Stimulated activated CD4-positive, alpha-beta T cell treated with anti-CD3 and anti-CD28 coated beads, TNF-alpha, amount 100 ng/mL, for 48 hours (primary cell): ENCODE results near the gene SMIM15.

Experiments used
- DNase-seq, 3 donors: peaks; one replicate each; pipeline ENCODE4 v3.0.0-alpha.2; 2020; ENCODE audit warnings: low read depth in 3 of 3

SMIM15 gene

DNA sequence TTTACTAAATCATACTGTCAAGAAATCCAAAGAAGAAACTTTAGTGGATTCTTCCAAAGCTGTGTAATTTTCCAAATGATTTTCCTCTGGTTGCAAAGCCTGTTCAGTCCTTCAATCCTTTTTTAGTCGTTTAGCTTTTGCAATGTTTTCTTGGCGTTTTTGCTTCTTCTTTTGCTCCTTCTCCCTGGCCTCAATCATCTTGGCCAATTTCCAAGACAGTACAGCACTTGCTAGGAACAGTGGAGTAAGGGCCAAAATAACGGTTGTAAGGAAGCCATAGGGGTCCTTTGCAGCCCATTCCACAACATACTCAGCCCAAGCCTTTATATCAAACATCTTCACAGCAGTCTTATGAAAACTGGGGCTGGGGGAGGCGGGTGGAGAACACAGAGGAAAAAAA is 2.4 kb downstream of the SMIM15 start:
- DNase-seq, result no peak

DNA sequence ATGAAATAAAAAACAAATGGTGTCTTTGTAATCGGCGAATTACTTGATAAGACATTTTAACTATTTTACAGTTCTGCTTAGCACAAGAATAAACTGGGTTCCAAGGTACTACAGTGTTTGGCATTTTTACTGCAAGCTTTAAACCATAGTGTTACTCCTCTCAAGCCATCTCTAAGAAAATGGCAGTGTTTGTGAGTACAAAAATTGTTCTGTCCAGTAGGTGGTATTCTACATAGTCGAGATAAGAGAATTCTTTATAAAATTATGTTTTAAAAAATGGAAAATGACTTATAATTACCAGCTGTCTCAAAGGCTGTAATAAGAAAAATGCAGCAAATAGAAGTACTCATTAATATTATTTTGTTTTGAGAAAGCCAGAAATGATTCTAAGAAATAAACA is 3.2 kb downstream of the SMIM15 start:
- no peak for DNase-seq

DNA sequence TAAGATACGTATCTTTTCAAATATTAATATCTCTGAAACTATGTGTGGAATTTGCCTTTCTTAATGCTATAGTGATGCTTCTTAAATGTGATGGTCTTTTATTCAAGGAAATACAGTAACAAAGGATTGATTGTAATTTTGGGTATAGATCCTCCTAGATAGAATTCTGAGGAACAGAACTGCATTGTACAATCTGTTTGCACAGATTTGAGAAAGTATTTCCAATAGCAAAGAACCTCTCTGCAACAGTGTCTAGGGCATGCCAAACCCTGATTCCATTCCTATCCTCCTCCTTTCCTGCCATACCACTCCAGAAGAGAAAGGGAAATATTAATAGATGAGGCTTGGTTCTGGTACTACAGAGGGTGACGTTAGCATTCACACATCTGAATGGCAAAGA is 10.4 kb downstream of the SMIM15 start:
- DNase-seq, result no peak

DNA sequence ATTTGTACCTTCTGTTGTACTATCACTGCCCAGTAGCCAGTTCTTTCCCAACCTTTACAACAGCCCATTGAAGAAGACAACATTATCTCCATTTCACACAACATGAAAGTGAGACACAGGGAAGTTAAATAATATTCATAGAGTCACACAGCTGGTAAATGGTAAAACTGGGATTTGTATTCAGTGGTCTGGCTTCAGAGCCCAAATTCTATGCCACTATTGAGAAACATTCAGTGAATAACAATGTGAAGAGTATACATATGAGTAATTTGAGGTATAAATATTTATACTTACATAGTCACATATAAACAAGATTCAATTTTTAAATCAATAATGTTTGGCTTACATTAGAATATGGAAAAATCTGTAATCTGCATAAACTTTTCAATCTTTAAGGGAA is 13.8 kb downstream of the SMIM15 start:
- DNase-seq, result no peak

- DNase-seq, result no peak
Observed at GRCh38 chr5:61142811-61143210, 19.5 kb downstream of the SMIM15 start.

DNA sequence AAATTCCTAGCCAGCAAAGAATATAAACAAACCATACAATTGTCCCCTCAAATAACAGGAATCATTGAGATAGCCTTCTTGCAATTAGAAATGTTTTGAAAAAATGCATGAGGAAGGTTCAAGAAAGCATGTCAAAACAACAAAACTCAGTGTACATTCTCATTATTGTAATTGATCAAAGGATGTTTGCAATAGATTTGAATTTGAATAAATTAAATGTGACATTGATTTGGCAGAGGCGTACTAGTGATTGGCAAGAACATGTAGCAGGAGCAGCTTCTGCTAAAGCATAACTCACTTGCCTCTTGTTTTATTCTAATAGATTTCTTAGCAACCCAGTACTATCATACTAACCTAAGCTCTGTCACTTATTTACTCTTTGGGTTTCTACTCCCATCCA is 19.9 kb downstream of the SMIM15 start:
- DNase-seq, result no peak

DNA sequence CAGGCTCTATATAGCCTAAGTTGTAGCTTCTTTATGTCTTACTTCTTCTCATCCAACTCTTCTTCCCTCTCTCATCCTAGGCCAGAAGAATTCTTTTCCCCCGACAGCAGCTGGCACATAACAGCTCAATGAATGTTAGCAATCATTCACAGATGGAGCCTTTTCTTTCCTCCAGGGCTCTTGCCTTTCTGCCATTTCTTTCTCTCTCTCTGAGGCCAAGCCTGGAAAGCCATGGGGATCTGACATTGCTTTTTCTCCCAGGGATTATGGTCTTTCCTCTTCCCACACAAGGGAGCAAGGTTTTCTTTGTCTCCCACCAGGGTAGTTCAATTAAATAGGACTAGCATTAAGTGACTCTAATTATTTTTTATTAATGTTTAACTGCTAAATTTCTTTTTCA is 20.5 kb downstream of the SMIM15 start:
- DNase-seq, result no peak

GRCh38 chr5:61139931-61140330 is 22.3 kb downstream of the SMIM15 start:
- no peak for DNase-seq

DNA sequence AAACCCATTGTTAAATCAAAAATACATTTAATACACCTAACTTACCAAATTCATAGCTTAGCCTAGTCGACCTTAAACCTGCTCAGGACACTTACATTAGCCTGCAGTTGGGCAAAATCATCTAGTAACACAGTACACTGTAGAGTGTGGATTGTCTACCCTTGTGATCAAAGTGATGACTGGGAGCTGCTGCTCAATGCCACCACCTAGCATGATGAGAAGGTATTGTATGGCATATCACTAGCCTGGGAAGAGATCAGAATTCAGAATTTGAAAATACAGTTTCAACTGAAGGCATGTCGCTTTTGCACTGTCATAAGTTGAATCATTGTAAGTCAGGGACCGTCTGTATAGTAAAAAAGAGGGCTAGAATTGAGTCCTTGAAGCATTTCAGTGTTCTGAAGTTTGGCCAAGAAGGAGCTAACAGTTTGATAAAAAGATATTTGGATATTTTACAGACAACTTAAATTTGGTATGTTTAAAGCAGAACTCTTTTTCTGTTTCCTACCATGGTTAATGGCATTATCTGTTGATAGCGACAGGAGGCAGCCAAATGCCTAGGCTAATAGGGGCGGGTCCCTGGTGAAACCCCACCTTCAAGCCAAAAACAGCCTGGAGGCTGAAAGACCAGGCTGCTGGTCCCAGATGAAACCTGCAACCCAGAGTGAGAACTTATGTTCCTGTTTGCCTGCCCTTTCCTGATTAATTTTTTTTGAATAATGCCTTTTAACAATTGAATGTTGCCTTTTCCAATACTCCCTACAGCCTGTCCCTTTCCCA is 23.0 kb downstream of the SMIM15 start:
- DNase-seq, result no peak

DNA sequence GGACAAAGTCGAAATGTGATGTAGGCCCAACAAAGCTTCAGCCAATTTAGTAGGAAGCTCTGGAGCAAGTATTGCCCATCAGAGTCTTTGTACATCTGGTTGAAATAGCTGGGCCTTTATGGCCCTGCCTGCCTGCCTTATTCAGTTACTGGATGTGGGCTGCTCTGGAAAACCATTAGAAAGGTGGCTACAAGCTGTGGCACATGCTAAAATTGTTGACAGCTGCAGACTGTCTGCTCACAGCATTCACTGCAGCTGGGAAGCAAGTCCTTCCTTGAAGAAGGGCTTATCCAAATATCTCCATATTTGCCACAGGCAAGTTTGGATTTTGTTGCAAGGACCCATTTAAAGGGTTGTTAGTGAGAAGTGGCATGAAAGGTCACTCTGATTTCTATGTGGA is 24.4 kb downstream of the SMIM15 start:
- no peak for DNase-seq

- DNase-seq, result no peak
Observed at GRCh38 chr5:61132559-61132958, 29.7 kb downstream of the SMIM15 start.

- no peak for DNase-seq
Observed at GRCh38 chr5:61130289-61130688, 32.0 kb downstream of the SMIM15 start.

DNA sequence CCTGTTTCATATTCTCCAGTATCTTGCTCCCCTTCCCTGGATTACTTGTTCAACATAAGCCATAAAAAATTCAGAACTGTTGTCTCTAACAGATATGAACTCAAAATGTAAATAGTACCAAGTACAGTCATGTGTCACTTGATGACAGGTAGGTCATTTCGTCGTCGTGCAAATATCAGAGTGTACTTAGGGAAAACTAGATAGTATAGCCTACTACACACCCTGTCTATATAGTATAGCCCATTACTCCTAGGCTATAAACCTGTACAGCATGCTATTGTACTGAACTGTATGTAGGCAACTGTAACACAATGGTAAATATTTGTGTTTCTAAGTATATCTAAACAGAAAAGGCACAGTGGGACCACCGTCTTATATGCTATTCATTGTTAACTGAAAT is 39.1 kb downstream of the SMIM15 start:
- DNase-seq, result no peak

- no peak for DNase-seq
Observed at GRCh38 chr5:61120534-61120933, 41.7 kb downstream of the SMIM15 start.

DNA sequence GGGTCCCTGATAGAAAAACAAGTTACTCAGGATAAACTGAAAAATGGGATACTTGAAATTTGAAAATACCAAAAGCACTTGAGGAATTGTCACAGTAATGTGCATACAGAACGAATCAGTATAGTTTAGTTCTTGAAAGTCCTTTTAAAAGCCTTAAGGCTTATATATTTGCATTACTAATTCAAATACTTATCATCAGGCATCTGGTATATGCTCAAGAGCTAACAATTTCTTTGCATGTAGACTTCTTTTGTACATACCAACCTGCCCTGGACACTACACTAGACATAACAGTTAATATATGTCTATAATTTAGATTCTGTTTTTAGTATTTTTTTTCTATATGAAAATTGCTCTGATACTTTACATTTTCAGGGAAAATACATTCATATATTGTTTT is 43.2 kb downstream of the SMIM15 start:
- no peak for DNase-seq

- DNase-seq, result no peak
Observed at GRCh38 chr5:61115968-61116367, 46.3 kb downstream of the SMIM15 start.

GRCh38 chr5:61114441-61114840 is 47.8 kb downstream of the SMIM15 start:
- no peak for DNase-seq
